Measurements from ENCODE around the gene OR1F1.
"Not testable (repeated sequence)": the region's sequence is repeated elsewhere in the genome, so short reads cannot be mapped to it uniquely, and the experiment has no call there.

Gene OR1F1

GRCh38 chr16:3187798-3188674 is at the start of gene OR1F1:
OR1F1 (plus strand) TSS chr16:3188204.
- peak in 1 of 2 donors; percentile 47 for DNase-seq (ENCODE audit: low read depth in 1 of 2, low spot score in 1 of 2)

- no peak for DNase-seq (ENCODE audit: low read depth in 1 of 2, low spot score in 1 of 2)
Observed at GRCh38 chr16:3138342-3138741, 49.7 kb upstream of the OR1F1 start.

GRCh38 chr16:3138823-3139426 is 49.1 kb upstream of the OR1F1 start:
- DNase-seq (ENCODE audit: low read depth in 1 of 2, low spot score in 1 of 2) = no peak

- not testable (repeated sequence) for DNase-seq (ENCODE audit: low read depth in 1 of 2, low spot score in 1 of 2)
Observed at GRCh38 chr16:3139561-3139960, 48.4 kb upstream of the OR1F1 start.

DNA sequence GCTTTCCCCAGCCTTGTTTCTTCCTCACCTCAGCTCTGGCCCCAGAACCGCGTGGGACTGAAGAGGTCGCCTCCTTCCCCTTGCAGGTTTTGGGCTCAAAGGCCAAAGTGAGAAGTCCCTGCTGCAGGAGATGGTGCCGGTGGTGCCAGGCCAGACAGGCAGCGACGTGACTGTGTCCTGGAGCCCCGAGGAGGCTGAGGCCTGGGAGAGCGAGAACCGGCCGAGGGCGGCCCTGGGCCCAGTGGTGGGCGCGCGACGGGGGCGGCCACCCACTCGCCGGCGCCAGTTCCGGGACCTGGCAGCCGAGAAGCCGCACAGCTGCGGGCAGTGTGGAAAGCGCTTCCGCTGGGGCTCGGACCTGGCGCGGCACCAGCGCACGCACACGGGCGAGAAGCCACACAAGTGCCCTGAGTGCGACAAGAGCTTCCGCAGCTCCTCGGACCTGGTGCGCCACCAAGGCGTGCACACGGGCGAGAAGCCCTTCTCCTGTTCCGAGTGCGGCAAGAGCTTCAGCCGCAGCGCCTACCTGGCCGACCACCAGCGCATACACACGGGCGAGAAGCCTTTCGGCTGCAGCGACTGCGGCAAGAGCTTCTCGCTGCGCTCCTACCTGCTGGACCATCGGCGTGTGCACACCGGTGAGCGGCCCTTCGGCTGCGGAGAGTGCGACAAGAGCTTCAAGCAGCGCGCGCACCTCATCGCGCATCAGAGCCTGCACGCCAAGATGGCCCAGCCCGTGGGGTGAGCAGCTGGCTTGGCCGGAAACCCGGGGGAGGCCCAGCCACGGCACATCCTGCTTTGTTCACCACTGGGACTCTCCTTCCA is 47.2 kb upstream of the OR1F1 start:
- no peak for DNase-seq (ENCODE audit: low read depth in 1 of 2, low spot score in 1 of 2)

DNA sequence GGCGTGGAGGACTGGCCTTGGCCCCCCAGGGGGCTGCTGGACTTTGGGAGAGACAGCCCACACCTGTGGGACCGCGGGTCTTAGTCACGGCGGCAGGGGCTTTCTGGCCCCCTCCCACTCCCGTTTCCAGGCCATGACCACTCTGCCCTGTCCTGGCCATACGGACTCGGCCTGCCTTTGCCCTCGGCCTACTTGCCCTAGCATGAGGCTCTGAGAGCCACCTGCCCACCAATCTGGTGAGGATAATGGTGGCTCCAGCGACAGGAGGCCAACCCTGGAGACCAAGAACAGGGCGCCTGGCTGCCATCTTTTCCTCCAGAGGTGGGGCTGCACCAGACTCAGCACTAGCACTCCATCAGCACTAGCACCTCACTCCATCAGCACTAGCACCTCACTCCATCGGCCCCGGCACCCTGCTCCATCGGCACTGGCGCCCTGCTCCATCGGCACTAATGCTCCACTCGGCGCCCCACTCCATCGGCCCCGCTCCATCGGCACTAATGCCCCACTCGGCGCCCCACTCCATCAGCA is 46.2 kb upstream of the OR1F1 start:
- DNase-seq (ENCODE audit: low read depth in 1 of 2, low spot score in 1 of 2) = no peak

DNA sequence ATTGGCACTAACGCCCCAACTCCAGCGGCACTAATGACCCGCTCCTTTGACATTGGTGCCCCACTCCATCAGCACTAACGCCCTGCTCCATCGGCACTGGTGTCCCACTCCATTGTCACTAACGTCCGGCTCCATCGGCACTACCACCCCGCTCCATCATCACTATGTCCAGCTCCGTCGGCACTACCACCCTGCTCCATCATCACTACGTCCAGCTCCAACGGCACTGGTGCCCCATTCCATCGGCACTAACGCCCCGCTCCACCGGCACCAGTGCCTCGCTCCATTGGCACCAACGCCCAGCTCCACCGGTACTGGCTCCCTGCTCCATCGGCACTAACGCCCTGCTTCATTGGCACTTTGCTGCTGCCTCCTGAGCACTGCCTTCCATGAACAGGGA is 45.7 kb upstream of the OR1F1 start:
- DNase-seq (ENCODE audit: low read depth in 1 of 2, low spot score in 1 of 2) = no peak

DNA sequence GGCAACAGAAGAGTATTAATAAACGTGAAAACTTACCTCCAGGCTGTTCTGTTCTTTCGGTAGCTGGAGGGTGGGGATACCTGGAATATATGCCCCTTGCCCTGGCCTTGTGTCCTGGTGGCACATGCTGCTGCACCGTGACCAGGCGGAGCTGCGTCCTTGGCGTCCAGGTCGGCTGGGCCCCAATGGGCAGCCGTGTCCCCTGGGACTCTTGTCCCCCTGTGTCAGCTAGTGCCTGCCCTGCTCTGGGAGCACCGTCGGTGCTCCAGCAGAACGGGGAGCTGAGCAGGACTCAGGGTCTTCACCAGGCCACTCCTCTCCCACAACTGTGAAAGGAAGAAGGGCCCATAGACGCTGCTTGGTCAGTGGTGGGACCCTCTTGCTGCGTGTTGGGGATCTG is 45.2 kb upstream of the OR1F1 start:
- DNase-seq (ENCODE audit: low read depth in 1 of 2, low spot score in 1 of 2) = no peak

DNA sequence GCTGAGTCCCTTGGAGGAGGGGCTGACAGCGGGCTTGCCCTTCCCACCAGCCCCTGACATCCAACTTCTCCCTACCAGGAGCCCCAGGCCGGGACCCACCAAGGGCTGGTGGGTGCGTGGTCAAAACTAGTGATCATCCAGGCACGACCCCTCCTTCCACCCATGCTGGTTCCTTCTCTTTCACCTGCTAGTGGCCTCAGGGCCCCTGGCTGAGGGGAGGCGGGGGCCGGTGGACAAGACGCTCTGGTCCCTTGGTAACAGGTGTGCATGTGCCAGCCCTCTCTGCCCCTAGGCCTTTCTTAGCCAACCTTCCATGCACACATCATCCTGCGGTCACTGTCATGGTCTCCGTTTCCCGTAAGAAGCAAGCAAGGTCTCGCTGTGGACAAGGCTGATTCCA is 44.8 kb upstream of the OR1F1 start:
- no peak for DNase-seq (ENCODE audit: low read depth in 1 of 2, low spot score in 1 of 2)

GRCh38 chr16:3143598-3144320 is 44.2 kb upstream of the OR1F1 start:
- DNase-seq (ENCODE audit: low read depth in 1 of 2, low spot score in 1 of 2) = no peak

- no peak for DNase-seq (ENCODE audit: low read depth in 1 of 2, low spot score in 1 of 2)
Observed at GRCh38 chr16:3144321-3144983, 43.6 kb upstream of the OR1F1 start.

- no peak for DNase-seq (ENCODE audit: low read depth in 1 of 2, low spot score in 1 of 2)
Observed at GRCh38 chr16:3145151-3145550, 42.9 kb upstream of the OR1F1 start.

- DNase-seq (ENCODE audit: low read depth in 1 of 2, low spot score in 1 of 2) = no peak
Observed at GRCh38 chr16:3145660-3146059, 42.3 kb upstream of the OR1F1 start.

GRCh38 chr16:3147046-3147756 is 40.8 kb upstream of the OR1F1 start:
- DNase-seq (ENCODE audit: low read depth in 1 of 2, low spot score in 1 of 2) = no peak

DNA sequence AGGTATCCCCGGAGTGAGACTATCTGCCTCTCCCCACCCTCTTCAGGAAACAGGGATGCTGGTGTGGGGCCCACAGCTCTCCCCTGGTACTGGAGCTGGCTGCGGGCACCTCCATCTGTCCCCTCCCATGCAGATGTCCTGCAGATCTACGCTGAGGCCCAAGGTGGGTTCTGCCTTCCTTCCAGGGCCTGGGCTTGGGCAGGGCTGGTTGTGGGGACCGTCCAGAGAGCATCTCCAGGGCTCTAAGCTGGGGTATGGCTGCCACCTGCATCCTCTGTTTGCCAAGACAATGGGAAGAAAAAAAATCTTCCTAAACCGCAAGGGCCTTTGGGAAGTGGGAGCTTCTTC is 40.3 kb upstream of the OR1F1 start:
- DNase-seq (ENCODE audit: low read depth in 1 of 2, low spot score in 1 of 2) = no peak

DNA sequence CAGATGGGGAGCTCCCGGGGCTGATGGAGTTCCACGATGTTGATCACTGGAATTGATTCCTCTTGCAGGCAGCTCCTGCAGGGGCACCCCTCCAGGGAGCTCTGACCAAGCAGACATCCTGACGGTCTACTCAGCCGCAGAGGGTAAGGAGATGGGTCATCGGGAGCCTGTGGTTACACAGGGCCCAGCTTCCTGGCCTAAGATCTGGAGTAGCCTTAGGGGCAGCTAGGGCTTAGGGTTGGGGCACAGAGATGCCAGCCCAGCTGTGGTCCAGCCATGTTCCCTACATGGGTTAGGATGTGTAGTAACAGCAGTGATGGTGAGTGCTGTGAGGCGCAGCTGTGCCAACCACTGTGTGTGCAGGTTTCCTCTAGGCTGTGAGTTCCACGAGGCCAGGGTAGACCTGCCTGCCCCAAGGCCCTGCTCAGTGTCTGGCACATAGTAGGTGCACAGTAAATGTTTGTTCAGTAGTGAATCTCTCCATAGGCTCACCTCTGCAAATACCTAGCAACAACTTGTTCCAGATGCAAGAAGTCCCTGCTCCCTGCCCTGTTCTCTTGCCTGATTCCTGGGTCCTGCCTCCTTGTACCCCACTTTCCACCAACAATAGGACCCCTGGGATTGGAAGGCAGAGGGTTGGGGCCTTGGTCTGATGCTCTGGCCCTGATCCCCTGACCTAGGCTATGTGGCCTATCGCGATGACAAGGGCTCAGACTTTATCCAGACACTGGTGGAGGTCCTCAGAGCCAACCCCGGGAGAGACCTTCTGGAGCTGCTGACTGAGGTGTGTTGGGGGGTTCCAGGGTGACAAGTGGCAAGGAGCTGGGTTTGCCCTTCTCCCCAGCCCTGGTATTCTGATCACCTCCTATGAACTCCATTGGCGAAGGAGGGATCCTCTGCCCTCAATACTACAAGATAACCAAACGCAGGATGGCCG is 39.5 kb upstream of the OR1F1 start:
- no peak for DNase-seq (ENCODE audit: low read depth in 1 of 2, low spot score in 1 of 2)

DNA sequence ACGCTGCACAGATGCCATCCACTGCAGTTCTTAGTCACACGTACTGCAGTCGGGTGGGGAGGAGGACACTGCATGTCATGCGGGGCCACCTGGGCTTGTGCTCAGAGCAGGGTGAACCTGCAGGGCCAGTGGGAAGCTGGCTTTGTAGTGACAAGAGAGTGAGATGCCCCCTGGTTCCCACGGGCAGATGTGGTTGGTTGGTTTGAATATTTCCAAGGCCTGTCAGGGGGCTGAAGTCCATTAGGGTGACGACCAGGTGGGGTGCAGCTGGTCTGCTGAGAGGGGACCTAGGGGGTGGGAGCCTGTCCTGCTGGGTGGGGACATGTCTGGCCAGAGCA is 38.8 kb upstream of the OR1F1 start:
- DNase-seq (ENCODE audit: low read depth in 1 of 2, low spot score in 1 of 2) = no peak

DNA sequence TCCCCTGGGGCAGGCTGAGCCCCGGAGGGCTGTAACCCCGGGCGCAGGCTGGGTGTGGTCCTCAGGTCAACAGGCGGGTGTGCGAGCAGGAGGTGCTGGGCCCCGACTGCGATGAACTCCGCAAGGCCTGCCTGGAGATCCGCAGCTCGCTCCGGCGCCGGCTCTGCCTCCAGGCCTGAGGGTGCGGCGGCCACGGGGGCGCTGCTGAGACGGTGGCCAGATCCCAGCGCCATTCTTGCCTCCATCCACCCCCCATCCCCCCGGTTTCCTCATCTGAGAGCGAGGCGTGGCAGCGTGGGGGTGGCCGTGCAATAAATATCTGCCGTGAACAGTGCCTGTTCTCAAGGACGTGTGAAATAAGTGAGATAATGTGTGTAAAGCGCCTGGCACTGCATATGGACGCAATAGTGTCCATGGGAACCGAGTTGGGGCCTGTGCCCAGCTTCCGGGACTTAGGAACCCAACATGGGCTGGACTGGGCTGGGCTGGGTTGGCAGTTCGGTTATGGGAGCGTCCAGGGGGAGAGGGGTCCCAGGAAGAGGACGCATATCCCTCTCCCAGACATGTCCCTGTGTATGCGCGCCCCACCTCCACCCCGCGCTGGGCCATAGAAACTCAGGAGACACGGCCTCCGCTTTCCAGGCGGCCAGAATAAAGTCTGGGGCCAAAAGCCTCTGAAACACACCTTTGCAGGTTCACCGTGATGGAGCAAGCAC is 38.2 kb upstream of the OR1F1 start:
- no peak for DNase-seq (ENCODE audit: low read depth in 1 of 2, low spot score in 1 of 2)

All from stimulated activated CD4-positive, alpha-beta T cell treated with anti-CD3 and anti-CD28 coated beads, Interleukin-15, amount 100 ng/mL, for 1 hour (primary cell).